BLaER1 (cell line): ENCODE measurements around the gene GNAI2.

Experiments used
- H3K27ac ChIP-seq: shearing (Covaris generic); formaldehyde crosslinking; 2 replicates; pipeline ENCODE4 v1.8.1; 2022
- H3K27me3 ChIP-seq: shearing (Covaris generic); formaldehyde crosslinking; 2 replicates; pipeline ENCODE4 v1.8.1; 2022
- H3K36me3 ChIP-seq: shearing (Covaris generic); formaldehyde crosslinking; 2 replicates; pipeline ENCODE4 v1.8.1; 2022
- H3K4me1 ChIP-seq: shearing (Covaris generic); formaldehyde crosslinking; 2 replicates; pipeline ENCODE4 v1.8.1; 2022
- H3K4me2 ChIP-seq: shearing (Covaris generic); formaldehyde crosslinking; 2 replicates; pipeline ENCODE4 v1.8.1; 2022
- H3K4me3 ChIP-seq: shearing (Covaris generic); formaldehyde crosslinking; 2 replicates; pipeline ENCODE4 v1.8.1; 2022
- H3K9ac ChIP-seq: shearing (Covaris generic); formaldehyde crosslinking; 2 replicates; pipeline ENCODE4 v1.8.1; 2022
- H3K9me3 ChIP-seq: shearing (Covaris generic); formaldehyde crosslinking; 2 replicates; pipeline ENCODE4 v1.8.1; 2022
- H4K20me1 ChIP-seq: shearing (Covaris generic); formaldehyde crosslinking; 2 replicates; pipeline ENCODE4 v1.8.1; 2022
- Cebpa-rat ChIP-seq: shearing (Covaris generic); IDR thresholded peaks from 2 replicates; pipeline ENCODE4 v1.8.1; 2022

Gene GNAI2

GRCh38 chr3:50231581-50231980, 4.4 kb upstream of the GNAI2 start:
- H3K4me1 ChIP-seq: peaks cover 45% of the 10 kb centered on the region

GRCh38 chr3:50232303-50232702, 3.7 kb upstream of the GNAI2 start:
- TF ChIP-seq Cebpa-rat: no peak
- H3K27ac ChIP-seq: no peak overlapping the region

More at GRCh38 chr3:50231581-50231980, 4.4 kb upstream of the GNAI2 start:
- no peak overlapping the region for H3K27ac ChIP-seq
- no peaks in the 10 kb centered on the region for H3K36me3 ChIP-seq
- no peak overlapping the region for H3K4me3 ChIP-seq
- H3K9me3 ChIP-seq: no peaks in the 10 kb centered on the region
- H4K20me1 ChIP-seq: peaks cover 5% of the 10 kb centered on the region
- H3K27me3 ChIP-seq: no peaks in the 10 kb centered on the region
- no peak overlapping the region for H3K4me2 ChIP-seq
- H3K9ac ChIP-seq: no peak overlapping the region
- TF ChIP-seq Cebpa-rat: no peak

DNA sequence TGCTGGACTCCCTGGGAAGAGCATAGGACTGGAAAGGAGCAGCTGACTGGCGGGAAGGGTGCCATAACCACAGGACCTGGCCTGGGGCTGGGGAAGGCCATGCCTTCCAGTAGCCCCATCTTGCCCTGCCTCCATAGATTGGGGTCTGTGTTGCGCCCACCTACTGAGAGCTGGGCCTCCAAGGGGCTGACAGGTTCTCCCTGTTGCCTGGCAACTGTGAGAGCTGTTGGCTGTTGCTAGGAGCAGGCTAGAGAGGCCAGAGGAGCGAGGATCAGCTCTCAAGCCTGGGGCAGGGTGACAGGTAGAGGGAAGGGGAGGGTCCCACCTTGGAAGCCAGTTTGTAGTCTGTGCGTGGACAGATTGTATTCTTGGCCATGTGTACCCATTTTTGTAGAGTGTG, 2.8 kb upstream of the GNAI2 start:
- Histone ChIP-seq H3K9ac (no peak overlapping the region), H3K4me1 (peaks cover 41% of the 10 kb centered on the region), H3K4me2 (no peak overlapping the region)

More at GRCh38 chr3:50232303-50232702, 3.7 kb upstream of the GNAI2 start:
- no peaks in the 10 kb centered on the region for H3K9me3 ChIP-seq
- H3K9ac ChIP-seq: no peak overlapping the region
- H3K36me3 ChIP-seq: no peaks in the 10 kb centered on the region
- H3K4me2 ChIP-seq: no peak overlapping the region
- H3K27me3 ChIP-seq: no peaks in the 10 kb centered on the region
- peaks cover 13% of the 10 kb centered on the region for H4K20me1 ChIP-seq
- H3K4me3 ChIP-seq: no peak overlapping the region
- peaks cover 45% of the 10 kb centered on the region for H3K4me1 ChIP-seq

GRCh38 chr3:50236484-50237132, 604 bp downstream of the GNAI2 start:
- Histone ChIP-seq H3K9ac (peak overlapping the region; percentile 97), H3K27ac (peak overlapping the region; percentile 92), H4K20me1 (peaks cover 56% of the 10 kb centered on the region), H3K27me3 (no peaks in the 10 kb centered on the region), H3K36me3 (peaks cover 21% of the 10 kb centered on the region), H3K9me3 (no peaks in the 10 kb centered on the region), H3K4me2 (peak overlapping the region; percentile 93), H3K4me3 (peak overlapping the region; percentile 100), H3K4me1 (peaks cover 53% of the 10 kb centered on the region)
- no peak for TF ChIP-seq Cebpa-rat

More for the DNA sequence above, 2.8 kb upstream of the GNAI2 start:
- TF ChIP-seq Cebpa-rat: no peak
- Histone ChIP-seq H4K20me1 (peaks cover 21% of the 10 kb centered on the region), H3K9me3 (no peaks in the 10 kb centered on the region), H3K4me3 (no peak overlapping the region), H3K27ac (no peak overlapping the region), H3K27me3 (no peaks in the 10 kb centered on the region), H3K36me3 (no peaks in the 10 kb centered on the region)

DNA sequence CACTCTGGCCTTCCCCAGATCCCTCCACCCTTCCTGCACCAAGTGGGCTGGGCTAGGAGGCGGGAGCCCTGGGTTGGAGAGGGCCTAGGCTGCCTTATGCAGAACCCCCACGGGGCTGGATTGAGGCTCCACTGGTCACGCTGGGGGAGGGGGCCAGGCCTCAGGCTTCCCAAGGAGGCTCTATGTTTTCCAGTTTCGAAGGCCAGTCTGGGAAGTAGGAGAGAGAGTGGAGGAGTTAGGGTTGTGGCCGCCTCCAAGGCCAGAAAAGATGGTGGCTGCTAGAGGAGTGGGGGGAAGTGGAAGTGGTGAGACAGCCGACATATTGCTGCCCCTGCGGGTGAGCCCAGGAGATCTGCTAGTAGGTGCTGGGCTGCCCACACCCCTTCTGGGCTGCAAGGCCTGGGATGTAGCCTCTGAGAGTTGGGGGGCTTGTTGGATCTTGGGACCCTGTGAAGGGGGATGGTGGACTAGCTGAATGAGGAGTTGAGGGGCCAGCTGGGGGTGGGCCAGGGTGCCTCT, 1.2 kb downstream of the GNAI2 start:
- Histone ChIP-seq H3K4me1 (peaks cover 59% of the 10 kb centered on the region), H3K27ac (peak overlapping the region; percentile 92), H4K20me1 (peaks cover 61% of the 10 kb centered on the region), H3K9ac (peak overlapping the region; percentile 97), H3K9me3 (no peaks in the 10 kb centered on the region), H3K27me3 (no peaks in the 10 kb centered on the region), H3K4me3 (peak overlapping the region; percentile 100), H3K4me2 (peak overlapping the region; percentile 93), H3K36me3 (peaks cover 25% of the 10 kb centered on the region)
- TF ChIP-seq Cebpa-rat: no peak

GRCh38 chr3:50237754-50238548, 1.9 kb downstream of the GNAI2 start:
- peak overlapping the region; percentile 92 for H3K27ac ChIP-seq

GRCh38 chr3:50238549-50239026, 2.6 kb downstream of the GNAI2 start:
- H3K4me2 ChIP-seq: peak overlapping the region; percentile 93
- no peaks in the 10 kb centered on the region for H3K27me3 ChIP-seq
- H3K36me3 ChIP-seq: peaks cover 25% of the 10 kb centered on the region
- peaks cover 73% of the 10 kb centered on the region for H3K4me1 ChIP-seq
- H3K9ac ChIP-seq: peak overlapping the region; percentile 97
- peak overlapping the region; percentile 100 for H3K4me3 ChIP-seq
- H3K27ac ChIP-seq: peak overlapping the region; percentile 92
- no peak for TF ChIP-seq Cebpa-rat
- H4K20me1 ChIP-seq: peaks cover 75% of the 10 kb centered on the region
- no peaks in the 10 kb centered on the region for H3K9me3 ChIP-seq

More at GRCh38 chr3:50237754-50238548, 1.9 kb downstream of the GNAI2 start:
- Histone ChIP-seq H4K20me1 (peaks cover 69% of the 10 kb centered on the region), H3K27me3 (no peaks in the 10 kb centered on the region), H3K9ac (peak overlapping the region; percentile 97), H3K36me3 (peaks cover 25% of the 10 kb centered on the region), H3K9me3 (no peaks in the 10 kb centered on the region), H3K4me2 (peak overlapping the region; percentile 93), H3K4me1 (peaks cover 66% of the 10 kb centered on the region), H3K4me3 (peak overlapping the region; percentile 100)
- TF ChIP-seq Cebpa-rat: no peak

DNA sequence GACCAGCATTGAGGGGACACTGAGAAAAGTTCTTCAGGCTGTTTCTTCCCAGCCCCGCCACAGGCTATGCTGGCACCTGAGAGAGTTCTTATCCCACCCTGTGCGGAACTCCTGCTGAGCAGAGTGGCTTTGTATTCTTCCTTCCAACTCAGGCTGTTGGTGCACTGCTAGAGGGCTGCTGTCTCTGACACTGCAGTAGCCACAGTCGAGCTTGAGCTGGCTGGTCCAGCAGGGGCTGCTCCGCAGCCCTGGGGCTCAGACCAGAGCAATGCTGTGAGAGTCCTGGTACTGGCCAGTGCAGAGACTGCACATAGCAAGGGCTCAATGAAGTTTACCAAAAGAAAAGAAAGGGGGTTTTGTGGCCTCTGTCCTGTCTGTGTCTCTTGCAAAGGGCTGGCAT, 3.6 kb downstream of the GNAI2 start:
- H3K9me3 ChIP-seq: no peaks in the 10 kb centered on the region
- H4K20me1 ChIP-seq: peaks cover 83% of the 10 kb centered on the region
- peaks cover 75% of the 10 kb centered on the region for H3K4me1 ChIP-seq
- peaks cover 31% of the 10 kb centered on the region for H3K36me3 ChIP-seq
- H3K27ac ChIP-seq: peak overlapping the region; percentile 92
- peak overlapping the region; percentile 97 for H3K9ac ChIP-seq
- H3K4me3 ChIP-seq: no peak overlapping the region
- TF ChIP-seq Cebpa-rat: no peak
- peak overlapping the region; percentile 93 for H3K4me2 ChIP-seq
- H3K27me3 ChIP-seq: no peaks in the 10 kb centered on the region

- no peak for TF ChIP-seq Cebpa-rat
- Histone ChIP-seq H3K36me3 (peaks cover 32% of the 10 kb centered on the region), H3K27ac (peak overlapping the region; percentile 92), H3K4me3 (no peak overlapping the region; the same call in 1 of the 2 replicates), H3K4me2 (peak overlapping the region; percentile 93), H3K9ac (peak overlapping the region; percentile 74), H3K4me1 (peaks cover 81% of the 10 kb centered on the region), H3K27me3 (no peaks in the 10 kb centered on the region), H3K9me3 (no peaks in the 10 kb centered on the region), H4K20me1 (peaks cover 85% of the 10 kb centered on the region)
Measured at GRCh38 chr3:50241163-50241562, 5.2 kb downstream of the GNAI2 start.
